ENCODE measurements around the gene HLCS.
A peak's percentile ranks its signal among the peaks of the same experiment; 100 is the strongest.
"Not testable (repeated sequence)": the region's sequence is repeated elsewhere in the genome, so short reads cannot be mapped to it uniquely, and the experiment has no call there.

Gene HLCS

GRCh38 chr21:36966066-36966820 is at the start of gene HLCS:
Gene HLCS (minus strand): TSS chr21:36966669. CDS start chr21:36966638, 31 bp downstream.
- peak; percentile 84 for DNase-seq

GRCh38 chr21:37009740-37010341 is 43.4 kb upstream of the HLCS start:
- DNase-seq = peak; percentile 94

- DNase-seq = peak; percentile 20
Measured at GRCh38 chr21:37008724-37009123, 42.3 kb upstream of the HLCS start.

- peak; percentile 49 for DNase-seq
Measured at GRCh38 chr21:37006486-37007291, 40.2 kb upstream of the HLCS start, which contains the start of gene RIPPLY3. Gene RIPPLY3 (plus strand): TSS chr21:37006702. CDS start chr21:37006773, 71 bp downstream.

- no peak for DNase-seq
Measured at GRCh38 chr21:37005548-37006485, 39.3 kb upstream of the HLCS start.

- not testable (repeated sequence) for DNase-seq
Measured at GRCh38 chr21:37003917-37004316, 37.4 kb upstream of the HLCS start.

GRCh38 chr21:37002851-37003250 is 36.4 kb upstream of the HLCS start:
- DNase-seq = not testable (repeated sequence)

GRCh38 chr21:37001441-37001840 is 35.0 kb upstream of the HLCS start:
- no peak for DNase-seq

- DNase-seq = peak; percentile 34
Measured at GRCh38 chr21:37000381-37000780, 33.9 kb upstream of the HLCS start.

- DNase-seq = no peak
Measured at GRCh38 chr21:36999131-36999898, 32.8 kb upstream of the HLCS start.

- not testable (repeated sequence) for DNase-seq
Measured at GRCh38 chr21:36995285-36995684, 28.8 kb upstream of the HLCS start.

- peak; percentile 51 for DNase-seq
Measured at GRCh38 chr21:36994501-36995158, 28.2 kb upstream of the HLCS start.

- DNase-seq = no peak
Measured at GRCh38 chr21:36992671-36993070, 26.2 kb upstream of the HLCS start.

- DNase-seq = no peak
Measured at GRCh38 chr21:36990508-36991205, 24.2 kb upstream of the HLCS start.

GRCh38 chr21:36989699-36990507 is 23.4 kb upstream of the HLCS start:
- DNase-seq = peak; percentile 96

GRCh38 chr21:36989199-36989698 is 22.8 kb upstream of the HLCS start:
- not testable (repeated sequence) for DNase-seq

- no peak for DNase-seq
Measured at GRCh38 chr21:36988536-36988935, 22.1 kb upstream of the HLCS start.

- DNase-seq = no peak
Measured at GRCh38 chr21:36987845-36988244, 21.4 kb upstream of the HLCS start.

All from hematopoietic multipotent progenitor cell treated with erythropoietin and hydrocortisone succinate and interleukin-3 and kit ligand, for 4 days (in vitro differentiated cells).